ENCODE results near the gene MTF1. TPM values are rescaled to one million over a fixed set of nuclear protein-coding genes. Genes with fewer than 3 reads are reported as not detected.

MTF1 gene
- polyA plus RNA-seq, 1 experiment = 8.6 TPM

DNA sequence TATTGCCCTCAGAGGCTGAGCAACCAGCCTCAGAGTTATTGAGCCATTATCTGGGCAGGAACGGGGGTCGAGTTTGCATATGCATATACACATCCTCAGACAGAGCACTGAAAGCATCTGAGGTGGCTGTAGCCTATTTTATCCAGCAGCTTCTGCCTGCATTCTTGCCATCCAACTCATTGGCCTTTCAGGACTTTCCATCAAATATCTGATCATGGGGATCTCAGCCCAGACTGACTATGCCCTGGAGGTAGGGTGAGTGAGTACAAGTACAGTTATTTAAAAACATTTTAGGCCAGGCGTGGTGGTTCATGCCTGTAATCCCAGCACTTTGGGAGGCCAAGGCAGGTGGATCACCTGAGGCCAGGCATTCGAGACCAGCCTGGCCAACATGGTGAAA is 1.8 kb upstream of the MTF1 start:
- Histone ChIP-seq H3K9me3 (ENCODE audit: control insufficient read depth, insufficient read depth, low read length) (no peaks in the 10 kb centered on the region; the same call in 1 of the 2 replicates), H3K27me3 (ENCODE audit: control insufficient read depth, insufficient read depth, low read length) (no peaks in the 10 kb centered on the region), H3K4me3 (ENCODE audit: low read depth, low read length) (no peak overlapping the region), H3K27ac (ENCODE audit: low read depth, low read length) (no peak overlapping the region)
- CTCF ChIA-PET = interaction anchor here (1.5 to 3.7 kb wide), 6 partner anchors 12 to 169 kb away, joined by 4 to 70 read pairs (median 16); no protein-coding TSS in a partner anchor
- DNase-seq (ENCODE audit: low read depth, low spot score) = no peak
- TF ChIP-seq, protein P1, sequence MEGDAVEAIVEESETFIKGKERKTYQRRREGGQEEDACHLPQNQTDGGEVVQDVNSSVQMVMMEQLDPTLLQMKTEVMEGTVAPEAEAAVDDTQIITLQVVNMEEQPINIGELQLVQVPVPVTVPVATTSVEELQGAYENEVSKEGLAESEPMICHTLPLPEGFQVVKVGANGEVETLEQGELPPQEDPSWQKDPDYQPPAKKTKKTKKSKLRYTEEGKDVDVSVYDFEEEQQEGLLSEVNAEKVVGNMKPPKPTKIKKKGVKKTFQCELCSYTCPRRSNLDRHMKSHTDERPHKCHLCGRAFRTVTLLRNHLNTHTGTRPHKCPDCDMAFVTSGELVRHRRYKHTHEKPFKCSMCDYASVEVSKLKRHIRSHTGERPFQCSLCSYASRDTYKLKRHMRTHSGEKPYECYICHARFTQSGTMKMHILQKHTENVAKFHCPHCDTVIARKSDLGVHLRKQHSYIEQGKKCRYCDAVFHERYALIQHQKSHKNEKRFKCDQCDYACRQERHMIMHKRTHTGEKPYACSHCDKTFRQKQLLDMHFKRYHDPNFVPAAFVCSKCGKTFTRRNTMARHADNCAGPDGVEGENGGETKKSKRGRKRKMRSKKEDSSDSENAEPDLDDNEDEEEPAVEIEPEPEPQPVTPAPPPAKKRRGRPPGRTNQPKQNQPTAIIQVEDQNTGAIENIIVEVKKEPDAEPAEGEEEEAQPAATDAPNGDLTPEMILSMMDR (IDR thresholded peaks at IDR 0.05; ENCODE audit: low read depth, low read length) = no peak
- POLR2A ChIA-PET = no interaction called here

DNA sequence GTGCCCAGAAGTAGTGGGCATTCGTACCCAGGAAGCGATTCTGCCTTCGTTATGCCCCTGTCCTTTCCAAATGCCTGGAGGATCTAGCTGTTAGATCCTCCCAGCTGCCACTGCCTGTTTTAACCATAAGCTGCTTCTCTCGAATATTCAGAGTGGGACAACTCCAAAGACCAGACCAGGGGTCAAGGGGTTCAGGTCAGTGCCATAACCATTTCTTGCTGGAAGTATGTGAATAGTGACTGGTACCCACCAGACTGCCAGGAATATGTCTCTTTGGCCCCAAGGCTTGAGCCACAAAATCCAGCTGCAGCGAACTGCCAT is 914 bp upstream of the MTF1 start:
- peak overlapping the region; percentile 86 for H3K27ac ChIP-seq (ENCODE audit: low read depth, low read length)
- no peaks in the 10 kb centered on the region for H3K27me3 ChIP-seq (ENCODE audit: control insufficient read depth, insufficient read depth, low read length)
- ChIA-PET CTCF (interaction anchor here (0.6 to 3.7 kb wide), 52 partner anchors 8 to 1211 kb away, joined by 3 to 70 read pairs (median 7); partner anchors contain the start of genes C1orf122, CDCA8, INPP5B and MEAF6), POLR2A (interaction anchor here (2.0 kb wide), 1 partner anchor 52 kb away, joined by 22 read pairs; the partner anchor contains the start of genes C1orf122 and YRDC)
- TF ChIP-seq, protein P1 (IDR thresholded peaks at IDR 0.05; ENCODE audit: low read depth, low read length) = no peak
- H3K4me3 ChIP-seq (ENCODE audit: low read depth, low read length) = peak overlapping the region; percentile 100
- H3K9me3 ChIP-seq (ENCODE audit: control insufficient read depth, insufficient read depth, low read length) = no peaks in the 10 kb centered on the region; the same call in 1 of the 2 replicates
- no peak for DNase-seq (ENCODE audit: low read depth, low spot score)

DNA sequence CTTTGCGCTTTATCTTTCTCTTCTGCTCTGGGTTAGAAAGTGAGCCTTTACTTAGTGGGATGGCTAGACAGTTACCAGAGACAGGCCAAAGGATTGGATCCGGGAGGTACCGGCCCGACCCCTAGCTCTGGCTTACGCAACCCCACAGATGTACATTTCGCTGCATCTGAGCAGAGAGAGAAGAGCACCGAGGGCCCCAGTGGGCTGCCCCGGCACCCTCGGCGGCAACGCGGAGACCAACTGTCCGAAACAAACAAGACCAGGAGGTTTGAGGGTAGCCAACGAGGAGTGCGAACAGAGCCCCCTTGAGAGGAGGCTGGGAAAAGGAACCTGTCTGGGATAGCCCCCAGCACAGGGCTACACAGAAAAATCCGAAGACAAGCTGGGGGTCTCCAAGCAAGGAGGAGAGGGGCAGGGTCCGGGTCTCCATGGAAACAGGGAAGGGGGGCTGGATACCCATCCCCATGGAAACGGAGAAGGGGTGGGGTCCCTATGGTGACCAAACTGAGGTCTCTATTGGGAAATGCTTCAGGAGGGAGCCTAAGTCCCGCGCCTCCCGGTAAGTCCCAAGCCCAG is 373 bp downstream of the MTF1 start:
- Histone ChIP-seq H3K27me3 (ENCODE audit: control insufficient read depth, insufficient read depth, low read length) (no peaks in the 10 kb centered on the region), H3K4me3 (ENCODE audit: low read depth, low read length) (peak overlapping the region; percentile 100), H3K27ac (ENCODE audit: low read depth, low read length) (peak overlapping the region; percentile 61), H3K9me3 (ENCODE audit: control insufficient read depth, insufficient read depth, low read length) (no peaks in the 10 kb centered on the region; the same call in 1 of the 2 replicates)
- TF ChIP-seq, protein P1 (IDR thresholded peaks at IDR 0.05; ENCODE audit: low read depth, low read length) = no peak
- ChIA-PET POLR2A (interaction anchor here (0.9 to 2.0 kb wide), 4 partner anchors 8 to 51 kb away, joined by 3 to 22 read pairs (median 3); partner anchors contain the start of genes C1orf122 and YRDC), CTCF (interaction anchor here (0.8 to 3.7 kb wide), 22 partner anchors 8 to 344 kb away, joined by 3 to 70 read pairs (median 10); partner anchors contain the start of genes C1orf122, MEAF6, SF3A3 and YRDC)
- DNase-seq (ENCODE audit: low read depth, low spot score) = no peak

DNA sequence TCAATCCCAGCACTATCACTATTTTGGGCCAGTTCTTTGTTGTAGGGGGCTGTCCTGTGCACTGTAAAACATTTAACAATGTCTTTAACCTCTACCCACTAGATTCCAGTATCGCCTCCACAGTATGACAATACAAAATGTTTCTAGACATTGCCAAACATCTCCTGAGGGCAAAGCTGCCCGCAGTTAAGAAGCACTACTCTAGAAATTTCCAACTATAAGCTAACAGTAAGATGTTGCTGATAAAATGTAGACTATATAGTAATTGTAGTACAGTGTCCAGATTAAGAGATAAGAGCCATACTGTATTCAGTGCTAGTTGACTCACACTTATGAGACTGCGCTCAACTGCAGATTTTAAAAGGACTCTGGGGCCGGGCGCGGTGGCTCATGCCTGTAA is 5.0 kb downstream of the MTF1 start:
- no peaks in the 10 kb centered on the region for H3K27me3 ChIP-seq (ENCODE audit: control insufficient read depth, insufficient read depth, low read length)
- ChIA-PET CTCF (no interaction called here), POLR2A (no interaction called here)
- DNase-seq (ENCODE audit: low read depth, low spot score) = no peak
- H3K4me3 ChIP-seq (ENCODE audit: low read depth, low read length) = no peak overlapping the region
- H3K27ac ChIP-seq (ENCODE audit: low read depth, low read length) = no peak overlapping the region
- TF ChIP-seq, protein P1 (IDR thresholded peaks at IDR 0.05; ENCODE audit: low read depth, low read length) = no peak
- no peaks in the 10 kb centered on the region; the same call in 1 of the 2 replicates for H3K9me3 ChIP-seq (ENCODE audit: control insufficient read depth, insufficient read depth, low read length)

DNA sequence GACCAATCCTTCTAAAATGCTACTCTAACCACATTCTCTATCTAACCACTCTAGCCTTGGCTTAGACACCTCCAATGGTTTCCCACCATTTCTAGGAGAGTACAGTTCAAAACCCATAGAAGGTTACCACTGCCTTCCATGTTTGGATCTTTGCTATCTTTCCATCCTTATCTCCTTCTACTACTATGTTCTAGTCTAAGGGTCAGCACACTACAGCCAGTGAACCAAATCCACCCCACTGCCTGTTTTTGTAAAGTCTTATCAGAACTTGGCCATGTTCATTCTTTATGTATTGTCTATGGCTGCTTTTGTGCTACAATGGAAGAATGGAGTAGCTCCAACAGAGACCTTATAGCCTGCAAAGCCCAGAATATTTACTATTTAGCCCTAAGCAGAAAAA is 6.2 kb downstream of the MTF1 start:
- CTCF ChIA-PET = no interaction called here
- POLR2A ChIA-PET = no interaction called here
- no peak for DNase-seq (ENCODE audit: low read depth, low spot score)
- Histone ChIP-seq H3K27ac (ENCODE audit: low read depth, low read length) (no peak overlapping the region), H3K27me3 (ENCODE audit: control insufficient read depth, insufficient read depth, low read length) (no peaks in the 10 kb centered on the region), H3K9me3 (ENCODE audit: control insufficient read depth, insufficient read depth, low read length) (no peaks in the 10 kb centered on the region), H3K4me3 (ENCODE audit: low read depth, low read length) (no peak overlapping the region)
- TF ChIP-seq, protein P1 (IDR thresholded peaks at IDR 0.05; ENCODE audit: low read depth, low read length) = no peak

All from AG04450 (cell line).